CD1c-positive myeloid dendritic cell (primary cell): ENCODE measurements around the gene BATF.

Source experiments
- DNase-seq: peaks from one replicate; pipeline ENCODE4 v3.0.0-alpha.2; 2016; ENCODE audit errors: extremely low spot score

Gene BATF

GRCh38 chr14:75559451-75560222 lies 37.4 kb downstream of the BATF start:
- DNase-seq = peak; percentile 33

DNA sequence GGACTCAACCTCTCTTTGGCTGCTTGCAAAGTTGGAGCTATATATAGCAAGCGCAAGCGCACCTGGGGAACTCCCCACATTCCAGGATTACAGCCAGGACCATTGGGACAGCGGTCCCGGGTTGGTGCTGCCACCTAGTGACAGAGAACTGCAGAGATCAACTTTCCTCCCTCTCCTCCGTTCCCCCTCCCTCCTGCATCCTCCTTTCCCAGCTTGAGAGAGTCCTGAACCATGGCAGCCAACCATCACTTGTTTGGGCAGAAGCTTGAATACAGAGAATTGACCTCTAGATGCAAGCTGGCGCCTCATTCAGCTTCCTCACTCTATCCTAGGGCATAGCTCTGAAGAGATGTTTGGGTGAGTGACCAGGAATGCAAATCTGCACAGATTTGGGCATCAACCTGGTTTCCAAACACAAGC lies 38.8 kb downstream of the BATF start:
- peak; percentile 60 for DNase-seq

- no peak for DNase-seq
Measured at GRCh38 chr14:75562089-75562488, 39.8 kb downstream of the BATF start.

DNA sequence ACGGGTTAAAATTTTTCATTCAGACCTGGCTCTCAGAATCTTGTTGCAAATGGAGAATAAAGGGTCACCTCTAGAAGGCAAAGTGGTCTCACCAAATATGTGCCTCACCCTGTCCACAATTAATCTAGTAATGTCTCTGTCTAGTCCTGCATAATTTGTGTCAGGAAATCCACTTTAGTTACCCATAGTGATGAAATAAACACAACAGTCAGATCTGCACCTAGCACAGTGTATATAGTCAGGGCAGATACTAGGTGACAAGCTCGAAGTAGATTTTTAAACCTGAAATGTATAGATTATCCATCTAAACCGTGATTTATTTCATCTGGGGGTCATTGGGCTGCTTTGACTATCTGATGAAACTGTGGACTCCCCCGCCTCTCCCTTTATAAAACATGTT lies 40.2 kb downstream of the BATF start:
- DNase-seq = no peak

DNA sequence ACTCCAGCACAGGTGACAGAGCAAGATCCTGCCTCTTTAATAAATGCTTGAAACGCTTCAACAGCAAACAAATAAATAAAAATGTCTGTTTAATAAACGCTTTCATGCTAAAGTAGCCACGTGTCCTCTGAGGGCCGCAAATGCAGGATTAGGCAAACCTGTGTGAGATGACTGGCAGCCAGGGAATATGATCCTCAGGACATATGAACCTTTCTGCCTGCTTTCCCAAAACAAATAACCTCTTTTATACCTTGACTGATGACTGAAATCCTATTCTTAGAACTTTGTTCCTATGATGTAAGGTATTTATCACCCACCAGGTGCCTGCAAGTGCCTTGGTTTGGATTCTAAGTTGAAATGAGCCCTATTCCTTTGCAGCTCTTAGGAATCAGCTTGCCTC lies 41.7 kb downstream of the BATF start:
- no peak for DNase-seq

DNA sequence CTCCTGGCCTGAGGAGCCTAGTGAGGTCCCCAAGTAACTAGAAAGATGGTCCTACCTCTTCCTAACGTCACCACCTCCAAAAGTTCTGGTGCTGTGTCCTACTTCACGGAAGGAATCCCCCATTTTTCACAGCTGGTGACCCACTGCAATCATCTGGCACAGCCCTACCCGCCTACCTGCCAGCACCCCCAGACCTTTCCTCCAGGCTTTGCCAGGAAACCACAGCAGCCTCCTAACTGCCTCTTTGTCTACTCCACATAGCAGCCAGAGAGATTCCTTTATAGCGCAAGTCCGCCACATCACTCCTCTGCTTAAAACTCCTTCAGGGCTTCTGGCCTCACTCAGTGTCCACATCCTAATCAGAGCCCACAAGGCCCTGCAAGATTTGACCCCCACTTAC lies 42.8 kb downstream of the BATF start:
- DNase-seq = no peak

DNA sequence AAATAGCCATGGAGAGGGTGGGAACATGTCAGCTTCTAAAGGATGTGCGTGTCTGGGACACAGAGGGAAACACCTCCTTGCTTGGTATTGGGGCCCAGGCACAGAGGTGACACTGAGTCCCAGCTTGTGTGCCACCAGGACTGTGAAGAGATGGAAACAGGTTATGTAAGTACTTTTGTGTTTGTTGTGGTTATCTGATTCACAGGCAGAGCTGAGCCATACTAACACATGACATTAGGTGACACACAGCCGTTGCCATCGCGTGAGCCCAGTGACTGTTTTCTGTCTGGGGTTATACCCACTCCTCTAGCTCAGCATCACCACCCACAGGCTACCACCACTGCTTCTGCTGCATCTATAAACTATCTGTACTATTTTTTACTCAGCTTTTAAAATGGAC lies 44.1 kb downstream of the BATF start:
- DNase-seq = peak; percentile 39

DNA sequence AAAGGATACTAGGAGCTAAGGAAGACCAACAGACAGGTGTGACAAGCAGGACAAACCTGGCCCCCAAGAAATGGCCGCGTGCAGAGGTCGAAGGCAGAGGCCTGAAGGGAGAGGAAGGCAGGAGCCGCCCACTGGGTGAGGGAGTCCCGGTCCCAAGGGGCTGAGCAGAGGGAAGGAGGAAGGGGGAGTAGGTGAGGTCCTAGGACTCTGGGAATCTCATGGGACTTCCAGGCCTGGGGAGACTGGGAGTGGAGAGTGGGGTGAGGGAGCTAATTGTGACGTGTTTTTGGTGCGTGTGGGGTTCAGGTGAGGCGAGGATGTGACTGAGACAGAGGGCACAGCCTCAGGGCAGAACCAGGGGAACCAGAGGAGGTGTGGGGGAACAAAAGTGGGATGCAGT lies 44.5 kb downstream of the BATF start:
- no peak for DNase-seq

- DNase-seq = no peak
Measured at GRCh38 chr14:75568140-75568539, 45.9 kb downstream of the BATF start.

- no peak for DNase-seq
Measured at GRCh38 chr14:75568791-75569190, 46.5 kb downstream of the BATF start.

DNA sequence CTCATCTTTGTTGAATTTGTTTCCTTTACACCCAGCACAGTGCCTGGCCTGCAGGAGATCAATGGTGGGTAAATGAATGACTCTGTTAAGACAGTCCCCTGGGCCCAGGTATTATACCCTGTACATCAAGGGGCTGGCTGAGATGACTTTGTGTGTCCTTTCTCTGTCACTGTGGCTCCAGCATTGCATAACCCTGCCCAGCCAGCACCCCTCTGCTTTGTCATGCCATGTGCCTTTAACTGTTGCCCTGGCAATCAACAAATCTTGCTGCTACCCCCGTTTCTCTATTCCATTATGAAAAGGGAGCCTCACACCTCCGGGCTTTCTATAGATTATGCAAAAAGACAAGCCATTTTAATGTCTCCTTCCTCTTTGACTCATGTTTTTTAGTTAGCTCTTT lies 48.5 kb downstream of the BATF start:
- DNase-seq = peak; percentile 36

DNA sequence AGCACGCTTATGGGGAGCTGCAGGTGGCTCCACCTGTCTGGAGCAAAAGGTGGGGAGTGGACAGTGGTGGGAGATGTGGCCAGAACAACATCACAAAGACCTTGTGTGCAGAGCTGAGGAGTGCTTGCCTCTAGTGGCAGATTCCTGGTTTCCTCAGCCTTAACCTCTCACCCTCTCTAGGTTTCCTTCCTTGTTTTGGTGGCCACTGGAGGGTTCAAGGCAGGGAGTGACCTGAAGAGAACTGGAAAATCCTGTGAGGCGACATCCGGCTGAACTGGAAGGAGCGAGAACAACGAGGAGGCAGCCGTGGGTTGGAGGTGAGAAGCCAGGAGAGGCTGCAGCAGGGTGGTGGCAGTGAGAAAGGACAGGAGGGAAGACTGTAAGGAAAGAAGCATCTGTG lies 49.8 kb downstream of the BATF start:
- no peak for DNase-seq

- no peak for DNase-seq
Measured at GRCh38 chr14:75577090-75577489, 54.8 kb downstream of the BATF start.

- DNase-seq = peak; percentile 89
Measured at GRCh38 chr14:75577729-75578101, 55.4 kb downstream of the BATF start.

- DNase-seq = peak; percentile 89
Measured at GRCh38 chr14:75578102-75578785, 56.0 kb downstream of the BATF start, which contains the start of gene FLVCR2. FLVCR2 (plus strand) TSS chr14:75578620; CDS start chr14:75578973, 353 bp downstream.

DNA sequence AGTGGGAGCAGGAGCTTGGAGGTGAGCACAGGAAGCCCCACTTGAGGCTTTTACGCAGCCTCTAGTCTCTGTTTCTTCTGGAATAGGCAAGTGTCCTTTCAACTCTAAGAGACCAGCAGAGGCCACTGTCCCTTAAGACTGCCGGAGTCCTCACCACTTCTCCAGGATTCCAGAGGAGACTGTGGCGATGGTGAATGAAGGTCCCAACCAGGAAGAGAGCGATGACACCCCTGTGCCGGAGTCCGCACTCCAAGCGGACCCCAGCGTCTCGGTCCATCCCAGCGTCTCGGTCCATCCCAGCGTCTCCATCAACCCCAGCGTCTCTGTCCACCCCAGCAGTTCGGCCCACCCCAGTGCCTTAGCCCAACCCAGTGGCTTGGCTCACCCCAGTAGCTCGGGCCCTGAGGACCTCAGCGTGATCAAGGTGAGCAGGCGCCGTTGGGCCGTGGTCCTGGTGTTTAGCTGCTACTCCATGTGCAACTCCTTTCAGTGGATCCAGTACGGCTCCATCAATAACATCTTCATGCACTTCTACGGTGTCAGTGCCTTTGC lies 56.6 kb downstream of the BATF start:
- no peak for DNase-seq

- DNase-seq = no peak
Measured at GRCh38 chr14:75579338-75579864, 57.1 kb downstream of the BATF start.

GRCh38 chr14:75579882-75580281 lies 57.6 kb downstream of the BATF start:
- no peak for DNase-seq

DNA sequence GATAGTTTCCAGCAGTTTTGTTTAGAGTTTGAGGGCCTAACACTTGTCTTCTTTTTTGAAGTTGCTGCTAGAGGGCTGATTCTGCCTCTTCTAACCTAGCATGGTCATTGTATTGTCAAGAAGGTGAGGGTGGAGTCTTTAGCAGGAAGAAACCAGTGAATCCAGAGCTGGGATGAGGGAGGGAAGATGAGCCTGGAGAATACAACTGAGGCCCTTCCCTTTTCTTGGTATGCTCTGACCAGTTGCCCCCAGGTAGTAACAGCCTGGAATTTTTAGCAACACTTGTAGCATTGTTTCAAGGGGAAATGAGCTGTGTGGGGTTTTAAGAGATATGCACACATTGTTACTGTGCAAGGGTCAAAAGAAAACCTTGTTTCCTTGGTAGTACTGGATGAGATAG lies 65.1 kb downstream of the BATF start:
- DNase-seq = no peak

DNA sequence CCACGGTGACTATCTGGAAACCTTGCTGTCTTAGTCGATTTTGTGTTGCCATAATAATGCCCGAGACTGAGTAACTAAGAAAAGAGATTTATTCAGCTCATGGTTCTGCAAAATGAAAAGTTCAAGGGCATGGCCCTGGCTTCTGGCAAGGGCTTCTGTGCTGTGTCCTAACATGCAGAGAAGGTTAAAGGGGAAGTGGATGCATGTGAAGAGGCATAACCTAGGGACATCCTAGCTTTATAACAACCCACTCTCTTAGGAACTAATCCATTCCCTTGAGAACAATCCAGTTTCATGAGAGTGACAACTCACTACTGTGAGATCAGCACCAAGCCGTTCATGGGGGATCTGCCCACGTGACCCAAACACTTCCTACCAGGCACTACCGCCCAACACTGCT lies 67.7 kb downstream of the BATF start:
- peak; percentile 87 for DNase-seq

DNA sequence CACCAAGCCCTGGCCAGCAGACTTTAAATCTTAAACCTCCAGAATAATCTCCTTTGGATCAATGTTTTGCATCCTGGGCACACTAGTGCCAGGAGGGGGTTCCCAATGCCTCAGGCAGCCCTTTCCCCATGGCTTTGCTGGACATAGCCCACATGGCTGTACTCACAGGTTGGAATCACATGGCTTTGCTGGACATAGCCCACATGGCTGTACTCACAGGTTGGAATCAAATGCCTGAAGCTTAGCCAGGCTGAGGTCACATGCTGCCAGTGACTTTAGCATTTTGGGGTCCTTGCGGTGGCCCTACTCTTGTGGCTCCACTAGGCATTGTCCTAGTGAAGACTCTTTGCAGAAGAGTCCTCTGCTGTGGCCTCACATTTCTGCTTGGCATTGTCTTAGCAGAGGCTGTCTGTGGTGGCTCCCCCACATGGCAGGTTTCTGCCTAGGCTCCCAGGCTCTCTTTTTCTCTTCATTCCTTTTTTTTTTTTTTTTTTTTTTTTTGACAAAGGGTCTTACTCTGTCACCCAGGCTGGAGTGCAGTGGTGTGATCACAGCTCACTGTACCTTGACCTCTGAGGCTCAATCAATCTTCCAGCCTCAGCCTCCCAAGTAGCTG lies 69.2 kb downstream of the BATF start:
- DNase-seq = no peak

- DNase-seq = no peak
Measured at GRCh38 chr14:75591987-75592575, 69.8 kb downstream of the BATF start.
